GM12865 (cell line): ENCODE data around the gene LSR.
A peak's percentile ranks its signal among the peaks of the same experiment; 100 is the strongest.

Source experiments
- DNase-seq: peaks from one replicate; pipeline ENCODE4 v3.0.0; 2010; ENCODE audit warnings: low read depth
- H3K4me3 ChIP-seq: 2 replicates; pipeline ENCODE4 v1.5.1; 2011; ENCODE audit warnings: mild to moderate bottlenecking, low read depth, low read length, control low read depth
- TF ChIP-seq, protein P1 (sequence below): IDR thresholded peaks from 2 replicates; pipeline ENCODE4 v1.5.1; 2011; ENCODE audit warnings: low read length, control low read depth, low read depth, inconsistent platforms; ENCODE audit not compliant: insufficient read depth; ENCODE audit errors: missing control alignments

Gene LSR

GRCh38 chr19:35305181-35305580 lies 56.4 kb downstream of the LSR start:
- H3K4me3 ChIP-seq, result no peak overlapping the region
- TF ChIP-seq, protein P1, sequence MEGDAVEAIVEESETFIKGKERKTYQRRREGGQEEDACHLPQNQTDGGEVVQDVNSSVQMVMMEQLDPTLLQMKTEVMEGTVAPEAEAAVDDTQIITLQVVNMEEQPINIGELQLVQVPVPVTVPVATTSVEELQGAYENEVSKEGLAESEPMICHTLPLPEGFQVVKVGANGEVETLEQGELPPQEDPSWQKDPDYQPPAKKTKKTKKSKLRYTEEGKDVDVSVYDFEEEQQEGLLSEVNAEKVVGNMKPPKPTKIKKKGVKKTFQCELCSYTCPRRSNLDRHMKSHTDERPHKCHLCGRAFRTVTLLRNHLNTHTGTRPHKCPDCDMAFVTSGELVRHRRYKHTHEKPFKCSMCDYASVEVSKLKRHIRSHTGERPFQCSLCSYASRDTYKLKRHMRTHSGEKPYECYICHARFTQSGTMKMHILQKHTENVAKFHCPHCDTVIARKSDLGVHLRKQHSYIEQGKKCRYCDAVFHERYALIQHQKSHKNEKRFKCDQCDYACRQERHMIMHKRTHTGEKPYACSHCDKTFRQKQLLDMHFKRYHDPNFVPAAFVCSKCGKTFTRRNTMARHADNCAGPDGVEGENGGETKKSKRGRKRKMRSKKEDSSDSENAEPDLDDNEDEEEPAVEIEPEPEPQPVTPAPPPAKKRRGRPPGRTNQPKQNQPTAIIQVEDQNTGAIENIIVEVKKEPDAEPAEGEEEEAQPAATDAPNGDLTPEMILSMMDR, result no peak
- no peak for DNase-seq

- TF ChIP-seq, protein P1, result peak; percentile 54
- peak; percentile 50 for DNase-seq
- no peak overlapping the region for H3K4me3 ChIP-seq
Observed at GRCh38 chr19:35306473-35307246, 57.9 kb downstream of the LSR start.

DNA sequence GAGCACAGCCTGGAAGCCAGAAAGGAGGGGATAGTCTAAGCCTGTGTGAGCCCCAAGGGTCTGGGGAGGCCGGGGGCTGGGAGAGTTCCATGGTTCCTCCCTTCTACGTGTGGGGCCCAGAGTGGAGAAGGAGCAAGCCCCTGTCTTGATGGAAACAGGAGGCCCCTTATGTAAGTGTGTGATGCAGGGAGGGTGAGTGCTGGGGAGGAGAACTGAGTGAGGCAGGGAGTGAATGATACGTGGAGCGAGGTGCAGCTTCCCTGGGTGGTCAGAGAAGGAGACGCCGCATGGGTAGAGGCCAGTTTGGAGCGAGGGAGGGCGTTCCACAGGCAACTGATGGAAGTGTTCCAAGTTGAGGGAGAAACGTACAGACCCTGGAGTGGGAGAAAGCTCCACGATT lies 59.1 kb downstream of the LSR start:
- DNase-seq, result no peak
- TF ChIP-seq, protein P1, result no peak
- no peak overlapping the region for H3K4me3 ChIP-seq

DNA sequence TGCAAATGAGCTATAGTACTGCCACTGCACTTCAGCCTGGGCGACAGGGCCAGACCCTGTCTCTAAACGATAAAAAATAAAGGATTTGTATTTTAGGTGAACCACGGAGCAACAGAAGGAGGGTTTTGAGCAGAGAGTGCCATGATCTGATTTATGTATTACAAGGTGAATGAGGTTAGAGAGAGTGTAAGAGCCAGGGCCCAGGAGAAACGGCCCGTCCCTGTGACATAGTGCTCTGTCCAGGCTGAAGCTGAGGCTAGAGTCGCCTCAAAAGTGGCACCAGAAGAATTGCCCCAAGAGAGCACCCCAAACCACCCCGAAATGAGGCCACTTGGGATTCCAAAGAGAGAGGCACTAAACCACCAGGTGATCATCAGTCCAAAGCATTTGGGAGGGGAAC lies 60.1 kb downstream of the LSR start:
- no peak for DNase-seq
- TF ChIP-seq, protein P1, result no peak
- no peak overlapping the region for H3K4me3 ChIP-seq

GRCh38 chr19:35309481-35310279 lies 60.9 kb downstream of the LSR start:
- H3K4me3 ChIP-seq, result no peak overlapping the region
- TF ChIP-seq, protein P1, result no peak
- no peak for DNase-seq

GRCh38 chr19:35310331-35310730 lies 61.5 kb downstream of the LSR start:
- TF ChIP-seq, protein P1, result no peak
- no peak overlapping the region for H3K4me3 ChIP-seq
- no peak for DNase-seq
